ENCODE measurements around the gene NT5C1B. TPM values are rescaled to one million over a fixed set of nuclear protein-coding genes. Genes with fewer than 3 reads are reported as not detected.

Gene NT5C1B
- total and polyA plus RNA-seq, 10 of the 15 experiments (the other 5 are each of a cell fraction or from before 2014, with no cell fraction given): 0.40 to 0.44 TPM; not detected in 8

DNA sequence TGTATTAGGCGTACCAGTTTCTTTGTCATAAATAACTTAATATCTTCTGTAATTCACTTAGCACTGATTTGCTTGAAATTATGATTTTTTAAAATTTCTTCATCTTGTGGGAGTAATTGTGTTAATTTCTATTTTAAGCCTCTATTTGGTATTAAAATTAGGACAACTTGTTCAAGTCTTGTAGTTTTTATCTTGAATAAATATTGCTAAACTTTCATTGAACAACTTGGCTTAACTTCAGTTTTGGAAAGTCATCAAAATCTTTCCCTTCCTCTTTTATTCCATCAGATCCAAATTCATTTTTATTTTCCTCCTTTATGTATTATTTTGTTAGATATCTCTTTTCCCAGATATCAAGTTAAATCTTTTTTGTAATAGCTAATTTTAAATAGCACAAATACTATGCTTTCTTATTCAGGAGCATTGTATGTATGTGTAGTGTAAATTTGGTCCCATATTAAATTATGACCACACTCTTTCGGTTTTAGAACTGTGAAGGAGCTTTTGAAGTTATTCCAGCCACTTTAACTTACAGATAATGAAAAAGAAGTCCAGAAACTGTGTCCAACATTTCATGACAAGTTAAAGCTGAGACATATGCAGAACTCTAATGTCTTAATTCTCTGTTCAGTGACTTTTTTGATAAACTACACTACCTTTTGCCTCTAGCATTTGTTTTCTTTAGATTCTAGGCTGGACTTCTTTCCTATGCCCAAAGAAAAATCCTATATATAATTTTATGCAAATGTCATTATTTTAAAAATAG, 31.7 kb upstream of the NT5C1B start:
- Histone ChIP-seq H2AFZ (ENCODE audit: control insufficient read depth, low read depth, low read length) (no peak overlapping the region), H3K27me3 (replicated peaks in 1 of 2; ENCODE audit: control insufficient read depth in 2 of 2, insufficient read depth in 2 of 2, low read length in 1 of 2) (no peaks in the 10 kb centered on the region), H3K4me3 (no peak overlapping the region), H3K27ac (ENCODE audit: control insufficient read depth, insufficient read depth) (no peak overlapping the region), H3K9me3 (replicated peaks; ENCODE audit: control insufficient read depth, insufficient read depth, low read length) (no peaks in the 10 kb centered on the region), H3K36me3 (ENCODE audit: control insufficient read depth in 2 of 2, insufficient read depth in 2 of 2, low read length in 1 of 2) (no peaks in the 10 kb centered on the region), H4K20me1 (ENCODE audit: control insufficient read depth, insufficient read depth) (no peaks in the 10 kb centered on the region), H3K4me2 (ENCODE audit: control insufficient read depth, insufficient read depth) (no peak overlapping the region), H3K9ac (ENCODE audit: control insufficient read depth, insufficient read depth, low read length) (no peak overlapping the region), H3K79me2 (ENCODE audit: control insufficient read depth, insufficient read depth, low read length) (no peaks in the 10 kb centered on the region), H3K4me1 (ENCODE audit: control insufficient read depth, insufficient read depth, low read length) (no peaks in the 10 kb centered on the region)
- RAD21 ChIA-PET (ENCODE audit: unreplicated experiment): no interaction called here
- CTCF ChIA-PET: no interaction called here
- SMC1A ChIA-PET (ENCODE audit: uncharacterized antibody, unreplicated experiment): no interaction called here
- no peak for FAIRE-seq
- in situ Hi-C loops (cut with MboI): no loop called here
- POLR2A ChIA-PET: interaction anchor here (0.7 kb wide), 1 partner anchor 210 kb away, joined by 4 read pairs; no protein-coding TSS in a partner anchor
- TF ChIP-seq ZNF622 (IDR thresholded peaks at IDR 0.05): no peak
- no peak for TF ChIP-seq BACH1 (IDR thresholded peaks at IDR 0.05; ENCODE audit: borderline replicate concordance)
- TF ChIP-seq NFXL1 (IDR thresholded peaks at IDR 0.05; ENCODE audit: borderline replicate concordance): no peak
- no peak for TF ChIP-seq ZNF384 (IDR thresholded peaks at IDR 0.05; ENCODE audit: borderline replicate concordance, low read depth, low read length)
- no peak for TF ChIP-seq TBL1XR1 (IDR thresholded peaks at IDR 0.05; ENCODE audit: low read depth, low read length)
- no peak for TF ChIP-seq ESRRA (IDR thresholded peaks at IDR 0.05; ENCODE audit: low read length)
- TF ChIP-seq ZNF274 (IDR thresholded peaks at IDR 0.05; ENCODE audit: insufficient read depth, insufficient read length): no peak
- no peak for TF ChIP-seq FOXK2 (IDR thresholded peaks at IDR 0.05)
- TF ChIP-seq CUX1 (IDR thresholded peaks at IDR 0.05; ENCODE audit: insufficient replicate concordance, low read depth, low read length): no peak
- TF ChIP-seq TARDBP (IDR thresholded peaks at IDR 0.05; ENCODE audit: borderline replicate concordance): no peak
- TF ChIP-seq KDM1A (IDR thresholded peaks at IDR 0.05; ENCODE audit: borderline replicate concordance): no peak
- TF ChIP-seq SMC3 (IDR thresholded peaks at IDR 0.05; ENCODE audit: borderline replicate concordance, low read length): no peak
- no peak for TF ChIP-seq ZSCAN29 (IDR thresholded peaks at IDR 0.05)
- TF ChIP-seq MEF2B (IDR thresholded peaks at IDR 0.05; ENCODE audit: partially characterized antibody, poor library complexity, severe bottlenecking): no peak
- no peak for TF ChIP-seq SP1 (IDR thresholded peaks at IDR 0.05; ENCODE audit: low read depth, low read length)
- no peak for TF ChIP-seq KAT2A (conservative IDR thresholded peaks at IDR 0.05; ENCODE audit: control insufficient read depth, low read depth, low read length)
- TF ChIP-seq RAD21 (IDR thresholded peaks at IDR 0.05; ENCODE audit: insufficient read depth, low read depth, low read length): no peak
- ATAC-seq: no peak
- intact Hi-C loops (cut with micrococcal nuclease; ENCODE audit: unreplicated experiment): no loop called here
- WGBS (ENCODE audit: insufficient coverage, insufficient replicate concordance, low lambda C conversion rate, missing lambda C conversion rate): 46% methylated on average over 2 of the region's 2 CpGs
- BruUV-seq (replicated peaks): no TSS peak
- DNase-seq (ENCODE audit: low read depth, low spot score): no peak

Data from GM12878 (cell line).